NCI-H1092 treated with DMSO at 0.1 percent for 48 hours (cell line): ENCODE results near the gene TCHP.
"Not testable (repeated sequence)": the region's sequence is repeated elsewhere in the genome, so short reads cannot be mapped to it uniquely, and the experiment has no call there.

Source experiments
- DNase-seq: peaks from one replicate; lab custom pipeline; 2025; lab: John Stamatoyannopoulos, UW

The TCHP gene, protein sequence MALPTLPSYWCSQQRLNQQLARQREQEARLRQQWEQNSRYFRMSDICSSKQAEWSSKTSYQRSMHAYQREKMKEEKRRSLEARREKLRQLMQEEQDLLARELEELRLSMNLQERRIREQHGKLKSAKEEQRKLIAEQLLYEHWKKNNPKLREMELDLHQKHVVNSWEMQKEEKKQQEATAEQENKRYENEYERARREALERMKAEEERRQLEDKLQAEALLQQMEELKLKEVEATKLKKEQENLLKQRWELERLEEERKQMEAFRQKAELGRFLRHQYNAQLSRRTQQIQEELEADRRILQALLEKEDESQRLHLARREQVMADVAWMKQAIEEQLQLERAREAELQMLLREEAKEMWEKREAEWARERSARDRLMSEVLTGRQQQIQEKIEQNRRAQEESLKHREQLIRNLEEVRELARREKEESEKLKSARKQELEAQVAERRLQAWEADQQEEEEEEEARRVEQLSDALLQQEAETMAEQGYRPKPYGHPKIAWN

DNA sequence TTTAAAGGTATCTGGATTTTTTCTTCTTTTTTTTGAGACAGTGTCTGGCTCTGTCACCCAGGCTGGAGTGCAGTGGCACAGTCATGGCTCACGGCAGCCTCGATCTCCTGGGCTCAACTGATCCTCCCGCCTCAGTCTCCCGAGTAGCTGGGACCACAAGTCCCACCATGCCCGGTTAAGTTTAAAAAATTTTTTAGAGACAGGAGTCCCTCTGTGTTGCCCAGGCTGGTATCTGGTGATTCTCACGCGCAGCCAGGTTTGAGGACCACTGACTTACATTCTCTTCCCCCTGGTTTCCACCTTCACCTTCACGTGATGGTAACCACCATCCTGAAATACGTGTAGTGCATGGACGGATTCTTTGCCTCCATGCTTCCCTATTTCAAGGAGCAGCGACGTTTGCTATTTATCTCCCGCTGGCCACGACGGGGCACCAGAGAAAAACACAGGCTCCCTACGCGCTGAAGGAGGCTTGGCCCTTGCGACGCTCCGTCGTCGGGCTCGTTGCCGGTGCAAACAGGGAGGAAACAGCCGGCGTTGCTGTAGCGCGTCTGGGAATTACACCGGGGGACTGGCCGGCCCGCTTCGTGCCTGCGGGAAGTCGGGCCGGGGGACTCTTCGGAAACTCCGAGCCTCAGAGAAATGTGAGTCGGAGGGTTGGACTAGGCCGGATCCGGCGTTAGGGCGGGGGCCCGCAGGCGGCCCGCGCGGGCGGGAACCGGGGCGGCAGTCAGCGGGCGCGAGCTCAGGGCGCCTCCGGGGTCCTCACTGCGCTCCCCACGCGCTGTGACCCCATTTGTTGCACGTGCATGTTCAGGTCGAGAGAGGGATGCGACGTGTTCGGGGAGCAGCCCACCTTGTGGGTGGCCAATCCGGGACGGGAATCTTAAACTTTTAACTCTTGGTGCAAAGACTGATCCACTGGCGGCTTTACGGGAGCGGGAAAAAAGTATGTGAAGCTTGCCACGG lies at the start of gene TCHP:
TSS of gene TCHP (plus strand) at position 492 of the 969 bp plus-strand sequence. CDS start 2,753 bp downstream, outside the sequence.
- peak; percentile 41 for DNase-seq

DNA sequence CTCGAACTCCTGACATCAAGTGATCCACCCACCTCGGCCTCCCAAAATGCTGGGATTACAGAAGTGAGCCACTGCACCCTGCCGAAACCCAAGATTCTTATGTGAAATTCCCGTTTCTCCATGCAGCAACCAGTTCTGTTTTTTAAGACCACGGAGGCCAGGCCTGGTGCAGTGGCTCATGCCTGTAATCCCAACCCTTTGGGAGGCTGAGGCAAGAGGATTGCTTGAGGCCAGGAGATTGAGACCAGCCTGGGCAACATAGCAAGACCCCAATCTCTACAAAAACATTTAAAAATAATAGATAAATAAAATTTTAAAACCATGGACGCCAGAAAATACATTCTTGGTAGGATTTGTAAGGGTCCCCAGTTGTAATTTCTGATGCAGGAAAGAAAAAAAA lies 49.6 kb upstream of the TCHP start:
- DNase-seq: not testable (repeated sequence)

DNA sequence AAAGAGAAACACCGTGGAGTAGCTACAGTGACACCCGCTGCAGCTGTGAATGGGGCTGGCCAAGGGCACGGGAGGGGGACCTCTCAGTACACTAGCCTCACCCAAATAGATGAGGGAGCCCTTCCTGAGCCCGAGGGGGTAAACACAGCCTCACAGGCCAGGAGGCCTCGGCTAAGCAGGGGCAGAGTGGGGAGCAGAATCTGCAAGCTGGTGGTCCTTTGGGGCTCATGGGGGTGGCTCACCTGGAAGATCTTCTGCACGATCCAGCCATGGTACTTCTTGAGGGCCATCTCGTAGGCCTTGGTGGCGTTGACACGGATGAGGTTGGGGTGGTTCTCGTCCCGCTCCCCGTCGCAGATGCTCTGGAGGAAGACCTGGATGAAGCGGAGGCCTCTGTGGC lies 44.7 kb upstream of the TCHP start:
- DNase-seq: no peak

DNA sequence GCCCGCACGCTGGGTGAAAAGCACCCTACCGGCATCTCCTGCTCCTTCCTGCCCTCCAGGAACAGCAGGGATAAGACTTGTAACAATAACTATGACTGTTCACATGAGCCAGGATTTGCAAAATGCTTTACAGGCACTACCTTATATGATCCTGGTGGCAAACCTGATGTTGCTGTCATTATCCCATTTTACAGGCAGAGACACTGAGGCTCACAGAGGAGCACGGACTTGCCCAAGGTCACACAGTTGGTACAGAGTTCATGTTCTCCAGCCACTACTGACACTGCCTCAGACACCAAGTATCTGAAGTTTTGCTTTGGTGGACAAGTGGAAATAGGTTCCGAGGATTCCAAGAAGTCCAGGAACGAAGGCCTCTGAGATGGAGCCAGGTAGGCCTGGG lies 42.4 kb upstream of the TCHP start:
- no peak for DNase-seq

DNA sequence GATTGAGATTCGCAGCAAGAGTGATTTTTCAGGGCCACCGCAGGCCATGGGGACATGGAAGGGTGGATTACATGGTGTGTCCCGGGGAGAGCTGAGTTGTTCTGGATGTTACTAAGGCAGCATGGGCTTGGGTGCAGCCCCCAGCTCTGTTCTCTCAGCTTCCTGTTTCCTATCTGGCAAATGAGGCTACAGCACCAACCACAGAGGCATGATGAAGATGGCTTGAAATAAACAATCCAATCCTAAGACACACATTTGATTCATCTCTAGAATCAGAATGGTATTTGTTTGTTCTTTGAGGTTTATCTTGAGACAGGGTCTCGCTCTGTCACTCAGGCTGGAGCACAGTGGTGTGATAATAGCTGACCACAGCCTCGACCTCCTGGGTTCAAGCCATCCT lies 41.3 kb upstream of the TCHP start:
- DNase-seq: no peak

DNA sequence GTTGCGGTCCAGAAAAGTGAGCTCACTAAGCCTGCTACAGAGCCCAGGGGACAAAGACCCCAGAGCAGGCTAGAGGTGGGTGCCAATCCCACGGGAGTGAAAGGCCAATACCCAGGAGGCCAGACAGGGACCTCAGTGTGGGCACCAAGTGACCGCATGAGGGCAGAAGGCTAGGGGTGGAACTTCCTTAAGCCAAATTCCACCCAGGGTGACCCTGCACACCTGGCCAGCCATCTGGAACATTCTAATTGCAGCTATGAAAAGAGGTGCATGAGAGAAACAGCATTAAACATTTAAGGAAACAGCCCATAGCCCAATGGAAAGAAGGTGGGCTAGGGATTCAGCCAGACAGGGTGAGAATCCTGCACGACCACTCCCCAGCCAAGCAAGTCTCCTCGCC lies 39.1 kb upstream of the TCHP start:
- DNase-seq: no peak

DNA sequence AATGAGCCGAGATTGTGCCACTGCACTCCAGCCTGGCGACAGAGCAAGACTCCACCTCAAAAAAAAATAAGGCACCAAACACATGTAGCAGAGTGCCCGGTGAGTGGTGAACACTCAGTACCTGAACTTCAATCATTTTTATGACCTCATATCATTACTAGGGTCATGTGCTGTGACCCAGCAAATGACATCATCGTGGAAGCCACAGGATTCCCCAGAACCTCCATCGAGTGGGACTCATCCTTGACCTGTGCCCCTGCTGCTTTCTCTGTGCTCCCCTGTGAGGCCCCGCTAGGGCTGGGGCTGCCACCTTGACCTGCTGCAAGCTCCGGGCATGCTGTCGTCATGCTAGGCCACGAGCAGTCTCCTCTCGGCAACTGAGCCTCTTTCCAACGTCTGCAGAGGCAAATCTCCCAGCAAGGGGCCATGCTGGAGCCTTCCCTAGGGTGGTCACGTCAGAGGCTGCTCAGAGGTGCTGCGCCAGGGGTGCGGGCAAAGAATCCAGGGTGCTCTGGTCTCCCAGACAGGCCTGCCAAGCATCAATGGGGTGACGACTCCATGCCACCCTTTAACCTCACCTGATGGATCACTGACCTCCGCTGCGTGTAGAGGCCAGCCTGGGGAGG lies 38.3 kb upstream of the TCHP start:
- no peak for DNase-seq

DNA sequence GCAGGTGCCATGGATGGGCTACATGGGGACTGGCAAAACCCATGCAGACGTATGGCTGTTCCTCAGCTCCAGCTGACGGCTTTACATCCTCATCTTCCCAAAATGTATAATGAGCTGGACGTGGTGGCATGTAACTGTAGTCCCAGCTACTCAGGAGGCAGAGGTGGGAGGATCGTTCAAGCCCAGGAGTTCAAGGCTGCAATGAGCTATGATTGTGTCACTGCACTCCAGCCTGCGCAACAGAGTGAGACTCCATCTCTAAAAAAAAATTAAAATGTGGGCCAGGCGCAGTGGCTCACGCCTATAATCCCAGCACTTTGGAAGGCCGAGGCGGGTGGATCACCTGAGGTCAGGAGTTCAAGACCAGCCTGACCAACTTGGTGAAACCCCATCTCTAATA lies 37.6 kb upstream of the TCHP start:
- DNase-seq: not testable (repeated sequence)

DNA sequence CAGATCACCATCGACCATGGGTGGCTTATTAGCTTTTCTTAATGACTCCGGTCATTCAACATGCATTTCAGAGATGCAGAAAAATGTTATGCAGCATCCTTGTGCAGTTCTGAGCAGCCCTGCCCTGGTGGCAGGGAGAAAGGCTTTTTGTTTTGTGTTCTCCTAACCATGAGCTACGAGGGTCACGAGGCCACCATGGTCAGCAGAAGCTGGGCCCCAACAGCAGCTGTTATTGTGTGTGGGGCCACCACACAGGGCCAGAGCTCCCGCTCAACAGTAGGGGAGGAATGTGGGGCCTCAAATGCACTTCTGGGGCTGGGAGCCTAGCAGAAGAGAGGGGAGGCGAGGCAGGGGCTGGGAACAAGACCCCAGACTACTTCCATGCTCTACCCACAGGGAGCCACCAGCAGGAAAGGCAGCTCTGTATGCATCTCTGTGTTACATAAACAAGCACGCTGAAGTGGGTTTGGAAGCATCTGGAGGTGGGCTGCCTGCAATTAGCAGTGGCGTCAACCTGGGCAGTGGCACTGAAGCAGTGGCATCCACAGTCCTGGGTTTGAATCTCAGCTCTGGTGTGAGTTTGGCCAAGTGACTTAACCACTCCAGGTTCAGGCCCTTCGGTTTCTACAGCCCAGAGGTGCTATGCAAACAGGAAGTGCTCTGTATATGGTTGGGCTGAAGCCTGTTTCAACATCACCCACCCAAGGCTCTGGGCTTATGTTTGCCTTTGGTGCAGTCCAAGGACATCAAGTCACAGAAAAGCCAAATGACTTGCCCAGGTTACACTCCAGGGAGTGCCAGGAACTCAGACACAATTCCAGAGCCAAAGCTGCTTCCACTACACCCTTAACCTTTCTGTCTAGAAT lies 36.0 kb upstream of the TCHP start:
- DNase-seq: no peak

DNA sequence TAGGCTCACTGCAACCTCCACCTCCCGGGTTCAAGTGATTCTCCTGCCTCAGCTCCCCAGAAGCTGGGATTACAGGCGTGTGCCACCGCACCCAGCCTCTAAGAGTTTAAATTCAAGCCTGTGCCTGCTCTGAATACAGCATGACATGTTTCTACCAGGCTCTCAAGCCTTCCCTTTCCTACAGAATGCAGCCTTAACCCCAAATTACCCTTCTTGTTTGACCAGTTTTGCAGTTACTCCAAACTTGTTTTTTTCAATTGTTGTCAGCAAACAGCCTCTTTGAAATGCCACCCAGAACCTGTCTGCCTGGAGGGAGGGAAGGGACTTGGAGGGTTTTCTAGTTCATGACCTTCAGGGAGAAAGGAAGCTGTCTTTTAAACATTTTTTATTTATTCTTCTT lies 35.2 kb upstream of the TCHP start:
- no peak for DNase-seq

DNA sequence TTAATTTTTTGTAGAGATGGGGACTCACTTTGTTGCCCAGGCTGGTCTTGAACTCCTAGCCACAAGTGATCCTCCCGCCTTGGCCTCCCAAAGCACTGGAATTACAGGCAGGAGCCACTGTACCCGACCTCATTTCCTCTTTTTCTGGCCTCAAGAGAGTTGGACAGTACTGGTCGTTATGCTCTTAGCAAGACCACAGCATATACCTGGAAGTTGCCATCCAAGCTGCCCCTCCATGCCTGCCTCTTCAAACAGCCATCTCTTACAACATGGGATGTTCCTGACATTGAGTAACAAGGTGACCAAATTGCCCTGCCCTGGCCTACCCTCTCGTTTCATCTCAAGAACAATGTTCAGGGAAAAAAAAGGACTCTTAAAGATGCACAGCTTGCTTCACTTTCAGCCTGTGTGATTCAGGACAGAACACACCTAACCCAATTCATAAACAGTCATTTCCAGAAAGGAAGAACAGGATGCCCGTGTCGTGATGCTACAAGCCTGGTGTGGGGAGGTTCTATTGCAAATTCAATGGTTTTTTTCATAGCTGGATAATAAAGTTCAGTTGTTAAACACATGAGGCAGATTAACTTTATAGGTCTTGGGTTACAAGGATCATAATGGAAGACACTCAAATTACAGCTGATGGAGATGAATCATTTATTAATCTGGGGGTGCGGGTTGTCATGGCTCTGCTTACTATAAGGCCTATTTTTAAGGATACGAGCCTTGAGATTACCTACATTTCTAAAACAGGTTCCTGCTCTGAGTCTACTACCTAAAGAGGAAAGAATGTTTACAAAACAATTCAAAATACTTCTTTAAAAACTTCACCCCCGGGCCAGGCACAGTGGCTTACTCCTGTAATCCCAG lies 31.7 kb upstream of the TCHP start:
- no peak for DNase-seq

DNA sequence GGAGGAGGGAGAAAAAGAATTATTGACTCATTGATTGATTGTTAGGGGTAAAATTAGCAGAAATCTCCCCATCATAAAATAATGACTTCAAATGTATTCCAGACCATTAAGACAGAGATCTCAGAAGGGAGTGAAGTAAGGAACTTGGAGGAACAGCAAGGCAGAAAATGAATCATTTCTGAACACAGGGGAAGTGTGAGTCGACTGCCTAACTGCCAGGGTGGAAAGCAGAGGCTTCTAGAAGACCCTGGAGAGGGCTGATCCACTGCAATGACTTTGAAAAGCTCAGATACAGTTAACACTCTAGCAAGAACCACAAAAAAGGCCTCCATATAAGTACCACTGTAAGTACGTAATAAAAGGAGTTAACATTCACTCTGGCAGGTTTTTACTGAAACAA lies 29.4 kb upstream of the TCHP start:
- DNase-seq: no peak

DNA sequence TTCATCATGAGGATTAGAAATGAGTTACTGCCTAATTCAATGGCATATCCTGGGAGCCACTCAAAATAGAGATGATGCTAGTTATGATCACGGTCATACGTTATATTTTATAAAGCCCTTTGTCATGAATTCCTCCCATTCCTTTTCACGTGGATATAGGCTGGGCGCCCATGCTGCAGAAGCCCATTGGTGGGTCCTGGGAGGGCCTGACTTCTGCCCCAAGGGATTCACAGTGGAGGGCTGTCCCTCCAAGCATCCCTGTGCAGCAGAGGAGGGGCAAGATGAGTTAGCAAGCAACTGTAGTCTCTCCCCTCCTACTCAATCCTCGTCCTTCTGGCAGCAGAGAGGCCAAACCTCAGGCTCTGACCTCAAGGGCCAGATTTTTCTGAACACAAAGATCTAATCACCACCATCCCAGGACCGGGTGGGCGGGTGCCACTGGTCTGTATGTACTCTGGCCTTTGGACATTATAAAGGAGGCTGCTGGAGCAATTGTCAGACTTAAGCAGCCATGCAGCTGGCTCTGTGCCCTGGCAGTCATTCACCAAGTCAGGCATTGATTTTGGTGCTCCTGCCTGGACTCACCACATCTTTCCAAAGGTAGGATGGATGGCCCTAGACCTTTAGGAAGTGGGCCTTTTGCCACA lies 28.3 kb upstream of the TCHP start:
- no peak for DNase-seq

DNA sequence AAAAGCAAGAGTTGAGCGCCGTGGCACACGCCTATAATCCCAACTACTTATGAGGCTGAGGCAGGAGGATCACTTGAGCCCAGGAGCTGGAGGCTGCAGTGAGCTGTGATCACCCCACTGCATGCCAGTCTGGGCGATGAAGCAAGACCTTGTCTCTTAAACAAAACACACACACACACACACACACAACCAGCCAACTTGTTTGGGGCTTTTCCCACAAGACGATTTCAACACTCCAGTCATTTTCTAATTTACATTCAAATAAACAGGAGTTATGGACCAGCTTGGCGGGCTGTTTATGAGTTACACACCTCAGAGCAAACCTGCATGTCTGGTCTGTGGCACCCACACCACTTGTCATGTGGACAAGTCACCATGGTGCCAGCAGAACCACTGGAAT lies 26.4 kb upstream of the TCHP start:
- no peak for DNase-seq

DNA sequence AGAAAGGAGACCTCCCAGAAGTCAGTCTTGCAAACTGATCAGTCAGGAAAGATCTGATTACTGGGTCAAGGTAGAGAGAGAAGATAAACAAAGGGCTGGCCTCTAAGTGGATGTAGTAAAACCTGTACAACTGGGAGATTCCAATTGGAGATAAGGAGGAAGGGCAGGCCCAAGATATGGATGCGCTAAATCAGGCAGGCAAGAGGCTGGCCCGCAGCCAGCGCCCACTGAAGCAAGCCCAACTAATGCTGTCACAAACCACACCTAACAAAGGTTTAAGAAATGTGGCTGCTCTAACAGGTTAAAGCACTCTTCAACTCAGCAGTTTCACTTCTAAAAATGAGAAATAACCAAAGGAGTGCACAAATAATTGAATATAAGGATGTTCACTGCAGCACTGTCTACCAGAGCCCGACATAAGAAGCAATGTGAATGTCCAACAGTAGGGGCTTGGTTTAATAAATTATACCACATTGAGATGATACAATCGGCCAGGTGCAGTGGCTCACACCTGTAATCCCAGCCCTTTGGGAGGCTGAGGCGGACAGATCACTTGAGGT lies 24.4 kb upstream of the TCHP start:
- no peak for DNase-seq

DNA sequence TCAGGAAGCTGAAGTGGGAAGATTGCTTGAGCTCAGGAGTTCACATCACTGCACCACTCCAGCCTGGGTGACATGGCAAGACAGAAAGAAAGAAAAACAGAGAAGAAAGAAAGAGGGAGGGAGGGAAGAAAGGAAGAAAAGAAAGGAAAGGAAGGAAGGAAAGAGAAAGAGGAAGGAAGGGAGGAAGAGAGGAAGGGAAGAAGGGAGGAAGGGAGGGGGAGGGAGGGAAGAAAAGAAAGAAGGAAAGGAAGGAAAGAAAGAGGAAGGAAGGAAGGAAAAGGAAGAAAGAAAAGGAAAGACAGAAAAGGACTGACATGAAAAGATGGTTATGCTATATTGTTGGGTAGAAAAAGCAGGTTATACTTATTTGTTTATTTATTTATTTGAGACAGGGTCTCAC lies 23.7 kb upstream of the TCHP start:
- DNase-seq: no peak

DNA sequence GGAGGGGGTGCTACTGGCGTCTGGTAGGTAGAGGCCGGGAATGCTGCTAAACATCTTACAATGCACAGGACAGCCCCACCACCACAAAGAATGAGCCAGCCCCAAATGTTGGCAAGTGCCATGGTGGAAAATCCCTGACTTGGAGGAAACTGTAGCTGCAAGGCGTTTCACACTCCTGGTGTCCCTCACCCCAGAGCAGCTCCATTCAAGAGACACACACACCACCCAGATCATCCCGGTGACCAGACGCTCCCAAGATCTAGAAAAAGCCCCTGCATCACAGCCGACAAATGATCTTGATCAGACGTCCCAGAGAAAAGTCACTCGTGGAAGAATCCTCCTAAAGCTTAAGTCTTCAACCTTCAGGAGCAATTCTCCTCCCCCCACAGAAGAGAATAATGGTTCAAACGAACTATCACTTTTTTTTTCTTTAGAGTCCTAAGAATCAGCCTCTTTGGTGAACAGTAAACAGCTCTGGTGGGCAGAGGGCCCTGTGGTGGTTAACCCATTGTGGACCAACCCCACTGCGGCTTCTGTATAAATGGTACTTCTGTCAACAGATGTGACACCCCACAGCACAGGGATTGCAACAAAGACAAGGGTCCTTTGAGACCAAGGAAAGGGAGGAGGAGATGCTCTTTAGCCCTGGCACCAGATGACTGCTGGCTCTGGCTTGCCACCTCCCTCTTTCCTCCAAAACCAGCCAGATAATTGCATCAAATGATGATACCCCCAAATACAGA lies 22.4 kb upstream of the TCHP start:
- DNase-seq: no peak

DNA sequence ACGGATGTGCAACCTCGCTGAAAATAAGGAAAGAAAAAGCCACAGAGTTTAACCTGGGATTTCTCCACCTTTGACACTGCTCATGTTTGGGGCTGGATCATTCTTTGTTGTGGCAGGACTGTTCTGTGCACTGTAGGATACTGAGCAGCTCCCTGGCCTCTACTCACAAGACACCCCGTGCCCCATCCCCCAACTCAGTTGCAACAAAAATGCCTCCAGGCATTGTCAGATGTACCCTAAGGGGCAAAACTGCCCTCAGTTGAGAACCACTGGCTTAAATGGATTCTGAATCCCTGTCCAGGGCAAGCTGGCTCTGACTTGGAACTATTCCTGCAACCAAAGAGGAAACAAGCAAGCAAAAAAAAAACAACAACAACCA lies 21.8 kb upstream of the TCHP start:
- no peak for DNase-seq

DNA sequence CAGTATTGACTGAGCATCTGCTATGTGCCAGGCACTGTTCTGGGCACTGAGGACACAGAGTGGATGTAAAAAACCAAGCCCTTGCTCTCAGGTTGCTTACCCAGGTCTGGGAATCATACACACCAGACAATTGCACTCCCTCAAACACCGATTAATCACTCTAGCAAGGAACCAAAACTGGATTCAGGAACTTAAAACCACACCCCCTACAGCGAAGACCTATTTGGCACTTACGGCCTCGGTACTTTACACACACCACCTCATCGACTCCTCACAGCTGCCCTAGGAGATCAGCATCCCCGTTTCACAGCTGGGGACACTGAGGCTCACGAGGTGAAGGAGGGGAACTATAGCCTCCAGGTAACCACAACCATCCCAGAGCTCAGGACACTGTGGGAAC lies 21.3 kb upstream of the TCHP start:
- DNase-seq: no peak
